HG03521 (cell line): ENCODE results near the gene FAM98C.

Experiments
- ATAC-seq: cut with Tn5 transposase; IDR thresholded peaks from one replicate; pipeline ENCODE4 v1.9.1; 2021; ENCODE audit warnings: mild to moderate bottlenecking, moderate library complexity; ENCODE audit not compliant: unreplicated experiment

Gene FAM98C

DNA sequence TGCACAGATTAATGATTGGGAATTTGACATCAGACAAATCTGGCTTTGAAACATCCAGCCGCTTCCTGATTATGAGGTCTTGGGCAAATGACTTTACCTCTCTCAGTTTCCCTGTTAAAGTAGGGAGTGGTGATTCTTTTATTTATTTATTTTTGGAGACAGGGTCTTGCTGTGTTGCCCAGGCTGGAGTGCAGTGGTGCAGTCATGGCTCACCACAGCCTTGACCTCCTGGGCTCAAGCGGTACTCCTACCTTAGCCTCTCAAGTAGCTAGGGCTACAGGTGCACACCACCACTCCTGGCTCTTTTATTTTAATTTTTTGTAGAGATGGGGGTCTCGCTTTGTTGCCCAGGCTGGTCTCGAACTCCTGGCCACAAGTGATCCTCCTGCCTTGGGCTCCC, 25.8 kb upstream of the FAM98C start:
- ATAC-seq: no peak

DNA sequence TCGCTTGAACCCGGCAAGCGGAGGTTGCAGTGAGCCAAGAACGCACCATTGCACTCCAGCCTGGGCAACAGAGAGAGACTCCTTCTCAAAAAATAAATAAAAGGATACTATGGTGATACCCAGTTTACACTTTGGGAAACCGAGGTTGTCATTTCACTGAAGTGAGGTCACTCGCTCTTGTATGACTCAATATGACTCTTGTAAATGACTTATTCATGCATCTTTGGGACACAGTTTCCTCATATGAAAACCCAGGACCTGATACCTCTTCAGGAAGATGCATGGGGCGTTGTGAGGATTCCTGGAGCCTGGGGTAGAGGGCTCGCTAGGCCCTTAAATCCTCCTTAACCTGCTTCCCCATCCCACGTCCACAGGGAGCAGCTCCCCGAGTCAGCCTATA, 24.0 kb upstream of the FAM98C start:
- ATAC-seq: no peak

DNA sequence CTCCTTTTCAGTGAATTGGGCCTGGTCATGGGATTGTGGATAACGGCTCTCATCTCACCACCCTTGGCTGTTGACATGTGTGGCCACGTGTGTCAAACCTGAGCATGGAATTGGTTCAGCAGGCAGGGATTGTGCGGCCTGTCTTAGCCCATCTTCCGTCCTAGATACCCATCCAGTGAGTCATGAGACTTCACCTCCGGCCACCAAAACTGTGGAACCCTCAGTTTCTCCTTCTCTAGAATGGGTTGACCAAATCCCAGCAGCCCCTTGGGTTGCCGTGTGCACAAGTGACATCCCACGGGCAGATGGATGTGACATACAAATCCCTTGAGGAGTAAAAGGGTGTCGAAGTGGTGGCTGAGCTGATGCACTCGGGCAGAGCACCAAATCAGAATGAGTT, 21.8 kb upstream of the FAM98C start:
- ATAC-seq: no peak

DNA sequence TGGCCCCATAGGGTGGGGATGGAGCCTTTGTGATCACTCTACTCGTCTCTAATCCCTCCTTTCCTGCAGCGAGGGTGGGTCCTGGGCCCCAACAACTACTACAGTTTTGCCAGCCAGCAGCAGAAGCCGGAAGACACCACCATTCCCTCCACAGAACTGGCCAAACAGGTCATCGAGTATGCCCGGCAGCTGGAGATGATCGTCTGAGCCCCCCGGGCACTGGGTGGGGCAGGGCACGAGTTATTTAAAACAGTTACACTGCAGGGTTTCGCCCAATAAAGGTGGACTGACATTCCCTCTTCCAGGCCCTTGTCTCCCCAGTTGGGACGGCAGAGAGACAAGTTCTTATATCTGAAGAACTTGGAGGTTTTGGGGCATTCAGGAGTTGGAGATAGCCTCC, 19.7 kb upstream of the FAM98C start:
- ATAC-seq: no peak

DNA sequence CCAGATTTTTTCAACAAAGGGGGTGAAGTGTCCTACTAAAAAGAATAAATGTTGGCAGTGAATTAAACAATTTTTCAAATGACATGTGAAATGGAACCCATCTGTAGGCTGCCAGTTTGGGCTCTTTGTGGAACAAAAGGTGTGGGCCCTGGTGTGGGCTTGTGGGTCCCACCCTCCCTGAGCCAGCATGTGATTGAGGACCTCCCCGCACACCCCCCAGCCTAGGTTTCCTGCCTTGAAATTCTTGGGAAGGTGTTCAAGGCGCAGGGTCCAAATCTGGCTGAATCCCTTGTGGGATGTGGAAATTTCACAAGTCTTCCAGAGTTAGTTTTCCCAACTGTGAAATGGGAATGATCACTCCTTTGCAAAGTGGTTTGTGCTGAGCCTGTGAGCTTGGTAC, 19.1 kb upstream of the FAM98C start:
- no peak for ATAC-seq

DNA sequence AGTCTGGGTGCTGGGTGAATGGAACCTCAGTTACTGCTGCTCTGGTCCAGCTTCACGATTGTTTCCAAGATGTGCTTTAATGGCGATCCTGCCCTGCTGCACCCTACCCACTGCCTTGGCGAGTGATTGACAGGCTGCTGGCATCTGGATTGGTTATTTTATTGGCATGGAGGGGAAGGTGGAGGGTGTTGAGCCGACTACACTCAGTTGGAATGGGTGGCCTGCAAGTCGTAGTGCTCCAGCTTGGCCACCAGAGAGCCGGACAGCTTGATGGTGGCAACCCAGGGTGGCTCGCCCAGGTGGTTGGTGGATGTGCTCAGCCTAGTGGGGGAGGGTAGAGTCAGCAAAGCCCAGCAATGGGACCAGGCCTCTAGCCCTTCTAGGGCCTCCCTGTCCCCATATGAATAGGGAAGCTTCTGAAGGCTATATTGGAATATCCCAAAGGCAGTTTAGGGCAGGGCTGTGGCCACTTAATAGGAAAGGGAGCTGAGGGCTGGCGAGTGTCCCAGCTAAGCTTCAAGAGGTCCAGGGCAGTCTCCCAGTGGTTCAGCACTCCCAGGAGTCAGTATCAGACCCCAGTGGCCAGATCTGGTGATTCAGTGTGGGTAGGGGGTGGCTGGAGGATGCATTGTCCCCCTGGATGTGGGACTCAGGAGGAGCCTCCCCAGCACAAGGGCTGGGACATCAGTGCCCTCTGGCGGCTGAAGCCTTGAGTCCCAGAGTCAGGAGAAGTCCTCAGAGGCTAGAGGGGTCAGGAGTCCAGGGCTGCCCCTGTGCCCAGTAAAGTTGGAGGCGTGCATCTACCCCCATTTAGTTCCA, 18.5 kb upstream of the FAM98C start:
- no peak for ATAC-seq

DNA sequence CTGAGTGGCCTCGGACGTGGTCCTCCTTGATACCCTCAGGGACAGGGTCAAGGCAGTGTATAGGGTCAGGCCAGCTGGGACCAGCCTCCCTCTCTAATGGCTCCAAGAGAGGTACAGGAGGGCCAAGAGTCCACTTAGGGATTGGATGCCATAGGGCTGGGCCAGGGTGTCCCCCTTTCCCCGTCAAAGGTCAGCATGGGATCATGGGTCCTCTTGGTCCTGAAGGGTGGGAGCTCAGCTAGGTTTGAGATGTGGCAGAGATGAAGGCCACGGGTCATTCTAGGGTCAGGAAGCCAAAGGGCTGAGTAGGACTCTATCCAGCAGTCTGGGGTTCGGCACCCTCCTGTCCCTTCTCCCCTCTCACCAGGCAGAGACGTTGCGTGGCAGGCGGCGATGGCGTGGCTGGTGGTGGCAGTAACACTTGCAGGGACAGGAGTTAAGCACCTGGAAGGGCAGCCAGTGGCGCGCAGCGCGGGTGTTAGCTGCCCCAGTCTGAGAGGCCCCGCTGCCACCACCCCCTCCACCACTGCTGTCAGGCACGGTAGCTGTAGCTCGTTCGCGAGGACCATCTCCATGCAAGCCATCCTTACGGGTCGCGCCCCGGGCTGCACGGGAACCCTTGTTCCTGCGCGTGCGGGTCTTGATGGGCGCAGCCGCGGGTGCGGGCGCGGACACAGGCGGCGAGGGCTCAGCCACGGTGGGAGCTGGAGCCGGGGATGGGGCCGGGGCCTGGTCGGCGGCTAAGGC, 17.7 kb upstream of the FAM98C start:
- no peak for ATAC-seq

DNA sequence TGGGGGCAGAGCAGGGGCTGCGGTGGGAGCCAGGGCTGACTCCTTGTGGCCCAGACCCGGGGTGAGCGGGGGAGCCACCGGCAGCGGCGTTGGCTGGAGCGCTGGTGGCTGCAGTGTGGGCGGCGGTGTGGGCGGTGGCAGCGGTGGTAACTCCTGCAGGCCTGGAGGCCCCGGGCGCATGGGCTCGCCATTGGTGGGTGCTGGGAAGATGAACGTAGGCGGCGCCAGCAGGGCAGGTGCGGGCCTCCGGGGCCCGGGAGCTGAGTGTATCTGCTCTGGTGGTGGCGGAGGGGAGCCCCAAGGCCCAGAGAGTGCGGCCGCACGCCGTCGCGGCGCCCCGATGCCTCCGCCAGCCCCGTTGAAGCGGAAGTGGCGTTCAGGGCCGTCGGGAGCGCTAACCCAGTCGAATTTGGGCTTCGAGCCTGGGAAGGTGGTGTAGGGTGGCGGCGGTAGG, 17.1 kb upstream of the FAM98C start:
- ATAC-seq: no peak

DNA sequence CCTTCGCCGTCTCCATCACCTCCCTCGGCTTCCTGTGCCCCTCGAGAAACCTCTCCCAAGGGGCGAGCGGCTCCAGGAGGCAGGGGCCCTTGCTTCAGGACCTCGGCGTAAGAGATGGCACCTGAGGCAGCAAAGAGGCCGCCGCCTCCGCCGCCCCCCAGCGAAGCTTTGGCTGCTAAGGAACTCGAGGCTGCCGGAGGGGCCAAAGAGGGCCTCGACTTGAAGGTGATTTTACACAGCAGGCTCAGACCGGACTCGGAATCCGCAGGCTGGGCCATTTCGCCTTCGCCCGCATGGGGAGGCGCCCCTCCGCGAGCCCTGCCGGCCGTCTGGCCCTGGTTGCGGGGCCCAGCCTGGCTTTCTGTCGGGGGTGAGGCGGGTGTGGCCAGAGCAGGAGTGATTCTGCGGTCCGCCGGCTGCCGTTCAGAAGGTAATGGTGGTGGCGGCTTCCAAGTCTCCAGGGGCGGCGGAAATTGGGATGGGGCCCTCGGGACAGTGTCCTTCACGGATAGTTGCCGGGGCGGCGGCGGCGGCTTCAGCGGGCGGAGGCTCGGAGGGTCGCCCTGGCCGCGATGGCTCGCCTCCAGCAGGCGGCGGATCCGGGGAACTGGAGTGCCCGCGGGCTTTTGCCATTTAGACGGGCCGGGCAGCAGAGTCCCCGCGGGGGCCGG, 16.5 kb upstream of the FAM98C start:
- no peak for ATAC-seq

DNA sequence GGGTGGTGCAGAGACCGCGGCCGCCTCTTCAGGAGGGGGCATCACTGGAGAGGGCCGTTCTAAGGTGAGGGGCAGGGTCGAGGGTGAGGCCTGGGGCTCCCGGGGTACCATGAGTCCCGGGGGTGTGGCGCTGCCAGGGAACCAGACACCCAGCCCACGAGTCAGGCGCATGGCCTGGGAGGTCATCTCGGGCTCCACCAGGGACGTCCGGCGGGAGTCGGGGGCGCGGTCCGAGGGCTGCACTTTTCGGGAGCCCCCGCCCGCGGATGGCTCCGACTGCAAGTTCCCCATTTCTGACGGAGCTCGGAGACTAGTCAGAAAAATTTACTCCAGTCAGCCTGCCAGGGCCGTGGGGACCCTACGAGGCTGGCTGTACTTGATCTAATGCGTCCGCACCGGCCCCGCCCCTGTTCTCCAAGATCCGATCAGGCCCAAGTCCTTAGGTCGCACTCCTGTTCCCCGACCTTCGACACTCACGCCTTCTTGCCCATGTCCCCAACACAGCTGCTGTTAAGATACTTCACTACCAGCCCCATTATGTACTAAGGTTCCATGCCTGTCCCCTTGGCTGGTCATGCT, 15.8 kb upstream of the FAM98C start:
- ATAC-seq: no peak

DNA sequence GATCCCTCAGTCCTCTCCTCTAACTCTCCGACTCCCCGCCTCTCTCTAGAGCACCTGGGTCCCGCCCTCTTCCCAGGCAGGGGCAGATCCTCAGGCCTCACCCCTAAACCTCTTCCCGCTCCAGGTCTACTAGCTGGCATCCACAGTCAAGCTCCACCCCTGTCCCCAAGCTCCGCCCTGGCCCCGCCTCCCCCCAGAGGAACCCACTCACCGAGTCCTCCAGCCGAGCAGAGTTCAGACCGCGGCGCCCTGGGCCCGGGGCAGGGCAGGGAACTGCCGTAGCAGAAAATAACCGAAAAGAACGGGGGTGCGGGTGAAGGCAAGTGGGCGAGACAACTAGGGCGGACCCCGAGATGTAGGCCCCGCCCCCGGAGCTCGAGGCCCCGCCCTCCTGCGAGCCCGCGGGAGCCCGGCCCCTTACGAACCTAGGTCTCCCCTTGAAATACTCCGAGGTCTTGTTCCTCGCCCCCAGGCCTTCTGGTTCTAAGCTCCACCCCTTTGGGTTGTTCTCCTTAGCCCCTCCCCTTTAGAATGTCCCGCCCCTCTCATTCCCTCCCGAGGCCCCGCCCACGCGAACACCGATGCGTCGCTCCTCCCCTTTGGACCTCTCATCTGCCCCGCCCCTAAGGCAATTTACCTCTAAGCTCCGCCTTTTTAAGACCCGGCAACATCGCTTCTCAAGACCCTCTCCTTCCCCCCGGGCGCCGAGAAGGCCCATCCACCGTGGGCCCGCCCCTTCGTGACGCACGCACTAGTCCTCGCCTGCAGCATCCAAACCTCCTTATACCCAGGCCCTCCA, 15.1 kb upstream of the FAM98C start, which contains the start of gene GGN:
TSS of gene GGN (minus strand) at position 485 of the 799 bp plus-strand sequence. CDS start 773 bp downstream, outside the sequence.
- no peak for ATAC-seq

DNA sequence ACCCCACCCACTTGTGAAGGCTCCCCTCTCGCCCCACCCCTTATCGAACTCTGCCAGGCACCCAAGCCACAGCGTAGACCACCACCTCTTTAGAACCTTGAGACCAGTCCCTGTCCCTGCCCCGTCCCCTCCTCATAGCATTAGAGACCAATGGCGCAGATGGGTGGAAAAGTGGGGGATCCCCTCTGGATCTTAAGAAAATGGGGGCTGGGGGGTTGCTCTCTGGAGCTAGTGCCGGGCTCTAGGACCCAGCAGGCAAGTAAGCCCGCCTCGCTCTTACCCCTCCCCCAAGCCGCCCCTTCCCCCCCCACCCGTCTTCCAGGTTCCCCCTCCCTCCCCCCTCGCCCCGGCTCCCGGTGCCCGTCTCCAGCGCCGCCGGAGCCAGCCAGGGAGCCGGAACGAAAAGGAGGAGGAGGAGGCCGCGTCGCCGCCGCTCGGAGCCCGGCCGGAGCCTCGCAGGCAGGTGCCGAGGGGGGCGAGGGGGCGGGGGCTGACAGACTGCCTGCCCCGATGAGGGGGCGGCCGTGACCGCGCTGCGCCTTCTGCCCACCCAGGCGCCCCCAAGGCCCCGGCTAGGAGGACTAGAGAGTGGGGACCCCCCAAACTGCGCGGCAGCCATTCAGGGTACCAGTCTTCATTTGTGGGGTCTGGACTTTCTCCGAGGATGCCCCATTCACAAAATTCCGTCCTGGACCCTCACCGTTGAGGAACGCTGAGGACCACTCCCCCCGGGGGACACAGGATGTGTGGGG, 14.4 kb upstream of the FAM98C start, which contains the start of gene SPRED3:
TSS of gene SPRED3 (plus strand) at position 349 of the 752 bp plus-strand sequence. CDS start 1,606 bp downstream, outside the sequence.
- ATAC-seq: no peak

DNA sequence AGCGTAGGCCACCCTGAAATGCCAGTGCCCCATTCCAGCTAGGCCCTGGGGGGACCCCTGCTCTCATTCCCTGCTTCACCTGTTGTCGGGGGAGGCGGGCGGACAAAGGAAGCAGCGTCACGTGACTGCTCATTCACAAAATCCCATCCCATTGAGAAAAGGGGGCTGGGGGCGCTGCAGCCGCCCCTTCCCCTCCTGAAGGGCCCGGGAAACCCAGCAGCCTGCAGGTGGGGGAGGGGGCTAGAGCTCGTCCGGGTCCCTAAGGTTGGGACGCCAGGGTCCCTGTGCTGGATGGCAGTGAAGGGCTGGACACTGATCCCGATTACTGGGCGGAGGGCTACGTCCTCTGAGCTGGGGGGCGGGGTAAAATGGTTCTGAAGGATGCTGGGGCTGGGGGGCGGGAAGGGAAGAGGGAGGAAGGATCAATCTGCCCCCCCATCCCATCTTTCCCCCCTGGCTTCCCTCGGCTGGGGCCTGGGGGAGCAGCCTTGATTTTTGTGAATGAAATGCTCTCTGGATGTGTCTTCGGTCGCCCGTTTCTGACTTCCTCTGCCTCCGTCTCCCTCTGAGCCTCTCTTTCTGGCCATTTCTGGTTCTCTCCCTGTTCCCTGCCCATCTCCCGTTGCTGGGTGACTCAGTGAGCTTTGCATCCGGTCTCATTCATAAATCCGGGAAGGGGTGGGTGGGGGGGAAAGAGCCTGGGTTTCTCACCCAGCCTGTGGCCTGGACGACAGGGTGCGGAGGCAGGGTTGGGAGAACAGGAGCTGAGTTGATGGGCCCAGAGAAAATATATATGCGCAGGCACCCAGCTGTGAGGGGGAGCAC, 13.6 kb upstream of the FAM98C start:
- no peak for ATAC-seq

DNA sequence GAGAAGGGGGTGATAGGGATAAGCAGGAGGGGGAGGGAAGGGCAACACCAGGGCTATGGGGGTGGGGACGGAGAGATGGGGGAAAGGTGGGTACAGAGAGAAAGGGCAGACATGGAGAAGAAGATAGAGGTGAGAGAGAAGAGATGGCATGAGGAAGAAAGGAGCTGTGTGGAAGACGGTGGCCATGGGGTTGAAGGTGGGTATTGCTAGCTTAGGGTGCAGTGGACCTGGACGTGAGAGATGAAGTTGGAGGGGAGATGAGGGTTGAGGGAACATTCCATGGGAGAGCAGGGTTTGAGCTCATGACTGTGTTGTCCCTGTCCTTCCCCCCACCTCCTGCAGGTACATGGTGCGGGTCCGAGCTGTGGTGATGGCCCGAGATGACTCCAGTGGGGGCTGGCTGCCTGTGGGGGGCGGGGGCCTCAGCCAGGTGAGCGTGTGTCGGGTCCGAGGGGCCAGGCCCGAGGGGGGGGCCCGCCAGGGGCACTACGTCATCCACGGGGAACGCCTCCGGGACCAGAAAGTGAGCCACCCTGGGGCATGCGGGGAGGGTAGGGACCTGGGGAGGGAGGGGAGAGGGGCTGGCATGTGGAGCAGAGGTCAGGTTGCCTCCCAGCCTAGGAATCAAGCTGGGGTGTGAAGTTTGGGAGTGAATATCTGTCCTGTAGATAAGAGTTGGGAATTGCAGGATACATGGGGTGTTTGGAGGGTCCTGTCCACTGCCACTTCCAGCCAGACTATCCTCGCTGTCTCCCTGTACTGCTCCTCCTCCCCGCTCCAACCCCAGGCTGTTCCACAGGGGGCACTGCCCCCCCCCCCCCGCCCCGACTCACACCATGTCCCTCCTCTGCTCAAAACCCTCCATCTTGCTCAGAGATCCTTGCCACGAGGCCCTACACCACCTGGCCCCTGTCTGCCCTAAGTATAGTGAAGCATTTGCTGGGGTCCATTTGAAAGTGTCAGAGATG, 12.7 kb upstream of the FAM98C start:
- no peak for ATAC-seq

DNA sequence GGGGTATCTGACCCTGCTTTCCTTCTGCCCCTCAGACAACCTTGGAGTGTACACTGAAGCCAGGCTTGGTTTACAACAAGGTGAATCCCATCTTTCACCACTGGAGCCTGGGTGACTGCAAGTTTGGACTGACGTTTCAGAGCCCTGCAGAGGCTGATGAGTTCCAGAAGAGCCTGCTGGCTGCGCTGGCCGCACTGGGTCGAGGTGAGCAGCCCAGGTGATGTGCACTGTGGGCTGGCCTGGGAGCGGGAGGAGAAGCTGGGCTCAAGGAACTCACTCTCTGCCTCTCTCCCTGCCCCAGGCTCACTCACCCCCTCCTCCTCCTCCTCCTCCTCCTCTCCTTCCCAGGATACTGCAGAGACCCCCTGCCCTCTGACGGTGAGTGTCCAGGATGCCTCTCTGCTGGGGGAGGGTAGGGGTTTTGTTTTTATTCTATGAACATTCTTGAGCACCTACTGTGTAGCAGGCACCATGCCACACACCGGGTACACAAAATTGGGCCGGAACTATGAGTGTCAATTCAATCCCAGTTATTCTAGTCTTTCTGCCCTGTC, 10.9 kb upstream of the FAM98C start:
- ATAC-seq: no peak

DNA sequence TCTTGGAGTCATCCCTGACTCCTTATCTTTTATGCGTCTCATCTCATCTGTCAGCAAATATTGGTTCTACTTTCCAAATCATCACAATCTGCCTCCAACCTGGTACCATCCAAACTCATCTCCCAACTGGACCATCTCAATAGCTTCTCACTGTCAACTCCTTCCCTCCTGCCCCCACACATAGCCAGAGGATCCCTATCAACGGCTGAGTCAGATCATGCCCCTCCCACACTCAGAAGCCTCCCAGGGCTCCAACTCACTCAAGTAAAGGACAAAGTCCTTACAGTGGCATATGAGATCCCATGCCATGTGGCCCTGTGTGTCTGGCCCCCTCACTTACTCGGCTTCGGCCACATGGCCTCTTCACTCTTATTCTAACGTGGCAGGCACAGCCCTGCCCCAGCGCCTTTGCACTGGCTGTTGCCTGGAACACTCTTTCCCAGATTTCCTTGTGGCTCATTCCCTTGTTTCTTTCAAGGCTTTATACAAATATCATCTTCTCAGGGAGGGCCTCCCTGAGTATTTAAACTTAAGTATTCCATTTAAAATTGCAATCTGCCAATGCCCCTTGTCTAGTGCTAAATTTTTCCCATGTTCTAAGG, 10.1 kb upstream of the FAM98C start:
- no peak for ATAC-seq

DNA sequence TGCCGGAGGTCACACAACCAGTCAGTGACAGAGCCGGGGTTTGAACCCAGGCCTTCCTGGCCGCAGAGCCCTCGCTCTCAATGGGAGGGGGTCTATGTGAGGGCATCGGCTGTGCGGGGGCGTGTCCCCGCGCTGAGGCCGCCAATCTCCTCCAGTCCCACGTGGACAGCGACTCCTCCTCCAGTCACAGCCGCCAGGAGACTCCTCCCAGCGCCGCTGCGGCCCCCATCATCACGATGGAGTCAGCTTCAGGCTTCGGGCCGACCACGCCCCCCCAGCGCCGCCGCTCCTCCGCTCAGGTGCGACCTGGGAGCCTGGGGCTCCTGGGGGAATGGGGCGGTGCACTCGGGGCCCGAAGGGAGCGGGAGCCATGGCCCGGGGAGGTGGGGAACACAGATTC, 8.4 kb upstream of the FAM98C start:
- no peak for ATAC-seq
